ENCODE results near the gene S100A3.

DNA sequence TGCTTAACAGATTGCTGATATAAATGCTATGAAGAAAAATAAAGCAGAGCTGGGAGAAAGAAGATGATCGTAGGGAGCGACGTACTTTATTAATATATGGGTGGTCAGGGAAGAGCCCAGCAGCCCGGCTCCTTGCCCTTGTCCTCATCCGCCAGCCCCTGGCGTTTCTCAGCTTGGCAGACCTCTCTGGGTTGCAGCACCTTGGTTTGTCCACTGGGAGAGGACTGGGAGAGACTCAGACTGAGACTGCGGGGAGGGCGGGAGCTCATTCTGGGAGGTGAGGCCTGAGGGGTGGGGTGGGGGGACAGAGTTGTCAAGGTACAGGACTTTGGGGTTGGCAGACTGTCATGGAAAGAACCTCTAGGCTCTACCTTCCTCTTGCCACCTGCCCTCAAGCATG is 3.3 kb upstream of the S100A3 start:
- TF ChIP-seq POLR2A (IDR thresholded peaks at IDR 0.05) (no peak), CTCF (IDR thresholded peaks at IDR 0.05) (no peak), EP300 (IDR thresholded peaks at IDR 0.05) (no peak)

Data from tibial nerve (tissue), 4 donors.